Esophagus muscularis mucosa (tissue), 4 donors: ENCODE results near the gene SPATA13. TPM values are rescaled to one million over a fixed set of nuclear protein-coding genes. Genes with fewer than 3 reads are reported as not detected.

Experiments used
- DNase-seq: peaks from one replicate; pipeline ENCODE4 v3.0.0-alpha.2; 2017; ENCODE audit errors: extremely low spot score
- H3K27ac ChIP-seq, 4 donors: fragments of 200-600 bp; sonication (generic); replicated peaks in 1 of 4; 1 replicate in 3 of 4; 2 replicates in 1 of 4; pipeline ENCODE4 v1.5.1; 2016 to 2019; ENCODE audit warnings: mild to moderate bottlenecking in 1 of 4
- H3K27me3 ChIP-seq, 4 donors: fragments of 200-600 bp; sonication (generic); one replicate each; pipeline versions ENCODE4 v1.5.1 to v1.6.0; 2016 to 2019
- H3K36me3 ChIP-seq, 4 donors: fragments of 200-600 bp; sonication (generic); one replicate each; pipeline ENCODE4 v1.5.1; 2016 to 2019
- H3K4me1 ChIP-seq, 4 donors: fragments of 200-600 bp; sonication (generic); one replicate each; pipeline ENCODE4 v1.5.1; 2016 to 2019
- H3K4me3 ChIP-seq, 4 donors: fragments of 200-600 bp; sonication (generic); 1 replicate in 2 of 4; 2 replicates in 2 of 4; pipeline ENCODE4 v1.5.1; 2016 to 2019; ENCODE audit warnings: mild to moderate bottlenecking in 4 of 4, moderate library complexity in 1 of 4
- H3K9me3 ChIP-seq, 4 donors: fragments of 200-600 bp; sonication (generic); 1 replicate in 3 of 4; 2 replicates in 1 of 4; pipeline ENCODE4 v1.5.1; 2016 to 2019
- CTCF ChIP-seq, 3 experiments: fragments of 200-600 bp in 2 of 3; fragments of 450-650 bp in 1 of 3; sonication (generic) in 2 of 3; IDR thresholded peaks; one replicate each; pipeline ENCODE4 v1.5.1; 2017 to 2019; ENCODE audit warnings: antibody characterized with exemption in 3 of 3, mild to moderate bottlenecking in 2 of 3, moderate library complexity in 1 of 3
- EP300 ChIP-seq: sonication (generic); formaldehyde crosslinking; IDR thresholded peaks from one replicate; pipeline ENCODE4 v1.6.1; 2017; ENCODE audit warnings: antibody characterized with exemption
- POLR2A ChIP-seq: fragments of 450-650 bp; IDR thresholded peaks from one replicate; pipeline ENCODE4 v1.6.1; 2017; ENCODE audit warnings: antibody characterized with exemption, moderate library complexity, mild to moderate bottlenecking, low read depth
- POLR2AphosphoS5 ChIP-seq, 2 donors: sonication (generic); formaldehyde crosslinking; IDR thresholded peaks; one replicate each; pipeline ENCODE4 v1.6.1; 2017; ENCODE audit warnings: antibody characterized with exemption in 2 of 2
- WGBS: methylation state at CpG from one replicate; pipeline ENCODE4 v1.1.5; 2018; 5-methylcytosine and 5-hydroxymethylcytosine counted together
- intact Hi-C: fragments of 100-400 bp; cut with DNase I; formaldehyde crosslinking; loops from one replicate; pipeline ENCODE4 v1.15.1; 2023
- total RNA-seq, 4 donors: library from RNA; depleted of rRNA; stranded (reverse); fragments of >200 nt; gene quantifications; one replicate each; pipeline versions ENCODE4 v1.1.0 to v1.2.1, GENCODE V29; 2016

SPATA13 gene
- total RNA-seq, 4 donors from 2014 or later: 9.1 to 21.6 (median 17.1) TPM

GRCh38 chr13:24172071-24172470 lies 11.6 kb downstream of the SPATA13 start:
- Histone ChIP-seq H3K36me3 (no peaks in the 10 kb centered on the region), H3K27me3 (no peaks in the 10 kb centered on the region), H3K4me1 (peaks cover 0 to 4% (median 0%) of the 10 kb centered on the region in 4 donors), H3K4me3 (no peak overlapping the region), H3K9me3 (no peaks in the 10 kb centered on the region), H3K27ac (no peak overlapping the region)
- 96% methylated on average over 4 of the region's 4 CpGs for WGBS
- intact Hi-C loops: no loop called here
- no peak for TF ChIP-seq POLR2AphosphoS5 (IDR thresholded peaks at IDR 0.05)
- no peak for TF ChIP-seq CTCF (IDR thresholded peaks at IDR 0.05)
- no peak for TF ChIP-seq EP300
- no peak for TF ChIP-seq POLR2A
- DNase-seq: no peak

GRCh38 chr13:24173795-24174194 lies 13.3 kb downstream of the SPATA13 start:
- no peaks in the 10 kb centered on the region for H3K36me3 ChIP-seq
- no peak overlapping the region for H3K4me3 ChIP-seq
- TF ChIP-seq POLR2A (no peak), POLR2AphosphoS5 (IDR thresholded peaks at IDR 0.05) (no peak), CTCF (IDR thresholded peaks at IDR 0.05) (no peak), EP300 (no peak)
- H3K9me3 ChIP-seq: no peaks in the 10 kb centered on the region
- no peaks in the 10 kb centered on the region for H3K4me1 ChIP-seq
- H3K27ac ChIP-seq: no peak overlapping the region
- DNase-seq: no peak
- H3K27me3 ChIP-seq: no peaks in the 10 kb centered on the region
- WGBS: 51% methylated on average over 2 of the region's 2 CpGs
- intact Hi-C loops: no loop called here

- Histone ChIP-seq H3K36me3 (no peaks in the 10 kb centered on the region), H3K4me3 (no peak overlapping the region), H3K27ac (no peak overlapping the region), H3K9me3 (no peaks in the 10 kb centered on the region), H3K27me3 (no peaks in the 10 kb centered on the region), H3K4me1 (no peaks in the 10 kb centered on the region)
- intact Hi-C loops: no loop called here
- TF ChIP-seq POLR2A: no peak
- no peak for TF ChIP-seq CTCF (IDR thresholded peaks at IDR 0.05)
- TF ChIP-seq POLR2AphosphoS5 (IDR thresholded peaks at IDR 0.05): no peak
- TF ChIP-seq EP300: no peak
- no peak for DNase-seq
- 82% methylated on average over 4 of the region's 4 CpGs for whole genome bisulfite sequencing
Measured at GRCh38 chr13:24175847-24176246, 15.3 kb downstream of the SPATA13 start.

- Histone ChIP-seq H3K27me3 (no peaks in the 10 kb centered on the region), H3K4me3 (no peak overlapping the region), H3K36me3 (no peaks in the 10 kb centered on the region), H3K27ac (no peak overlapping the region), H3K4me1 (no peaks in the 10 kb centered on the region), H3K9me3 (no peaks in the 10 kb centered on the region)
- TF ChIP-seq CTCF (IDR thresholded peaks at IDR 0.05) (no peak), EP300 (no peak), POLR2A (no peak)
- intact Hi-C loops: no loop called here
- no peak for DNase-seq
- 82% methylated on average over 8 of the region's 8 CpGs for WGBS
Measured at GRCh38 chr13:24176351-24177101, 16.0 kb downstream of the SPATA13 start.
